K562 (cell line): ENCODE measurements around the gene TTLL10.

ENCODE experiments used
- ATF7 ChIP-seq: fragments of 450-650 bp; IDR thresholded peaks from 2 replicates; pipeline ENCODE4 v1.7.1; 2014; ENCODE audit warnings: mild to moderate bottlenecking, moderate library complexity
- EGR1 ChIP-seq: fragments of 450-650 bp; conservative IDR thresholded peaks from 2 replicates; pipeline ENCODE4 v1.6.1; 2017; ENCODE audit warnings: mild to moderate bottlenecking
- JUN ChIP-seq, 2 experiments: sonication (generic) in 1 of 2; formaldehyde crosslinking in 1 of 2; IDR thresholded peaks; 2 replicates each; pipeline versions ENCODE4 v1.6.1 to v1.8.0; 2012 to 2022; ENCODE audit warnings: borderline replicate concordance in 2 of 2, mild to moderate bottlenecking in 2 of 2, improper control_type of control experiment in 1 of 2, low read depth in 1 of 2, low read length in 1 of 2, missing genetic modification reagents in 1 of 2
- SNRNP70 ChIP-seq: fragments of 200-400 bp; formaldehyde crosslinking; optimal IDR thresholded peaks from 2 replicates; pipeline ENCODE3; 2017; ENCODE audit warnings: low read depth, low read length
- SREBF2 ChIP-seq: sonication (generic); formaldehyde crosslinking; IDR thresholded peaks from 2 replicates; pipeline ENCODE4 v1.4.0; 2020; ENCODE audit warnings: mild to moderate bottlenecking, missing genetic modification reagents
- TAF7 ChIP-seq: fragments of 450-650 bp; IDR thresholded peaks from 2 replicates; pipeline ENCODE4 v1.6.1; 2016; ENCODE audit warnings: missing genetic modification characterization, missing compliant biosample characterization
- TF ChIP-seq, protein P1 (sequence below), 3 experiments: IDR thresholded peaks in 2 of 3; conservative IDR thresholded peaks in 1 of 3; 2 replicates each; pipeline ENCODE4 v1.5.1; 2011 to 2012; ENCODE audit warnings: low read length in 3 of 3, mild to moderate bottlenecking in 3 of 3, control low read depth in 2 of 3, improper control_type of control experiment in 1 of 3, inconsistent platforms in 1 of 3, low read depth in 1 of 3, mixed read lengths in 1 of 3, moderate library complexity in 1 of 3; ENCODE audit not compliant: insufficient read depth in 2 of 3
- TF ChIP-seq, protein P2 (sequence below): fragments of 450-650 bp; IDR thresholded peaks from 2 replicates; pipeline ENCODE4 v1.6.1; 2016; ENCODE audit warnings: low read depth, mild to moderate bottlenecking, moderate library complexity
- TF ChIP-seq, protein P3 (sequence below): sonication (generic); formaldehyde crosslinking; IDR thresholded peaks from 2 replicates; pipeline ENCODE4 v1.8.1; 2023; ENCODE audit warnings: mild to moderate bottlenecking, missing genetic modification reagents

DNA sequence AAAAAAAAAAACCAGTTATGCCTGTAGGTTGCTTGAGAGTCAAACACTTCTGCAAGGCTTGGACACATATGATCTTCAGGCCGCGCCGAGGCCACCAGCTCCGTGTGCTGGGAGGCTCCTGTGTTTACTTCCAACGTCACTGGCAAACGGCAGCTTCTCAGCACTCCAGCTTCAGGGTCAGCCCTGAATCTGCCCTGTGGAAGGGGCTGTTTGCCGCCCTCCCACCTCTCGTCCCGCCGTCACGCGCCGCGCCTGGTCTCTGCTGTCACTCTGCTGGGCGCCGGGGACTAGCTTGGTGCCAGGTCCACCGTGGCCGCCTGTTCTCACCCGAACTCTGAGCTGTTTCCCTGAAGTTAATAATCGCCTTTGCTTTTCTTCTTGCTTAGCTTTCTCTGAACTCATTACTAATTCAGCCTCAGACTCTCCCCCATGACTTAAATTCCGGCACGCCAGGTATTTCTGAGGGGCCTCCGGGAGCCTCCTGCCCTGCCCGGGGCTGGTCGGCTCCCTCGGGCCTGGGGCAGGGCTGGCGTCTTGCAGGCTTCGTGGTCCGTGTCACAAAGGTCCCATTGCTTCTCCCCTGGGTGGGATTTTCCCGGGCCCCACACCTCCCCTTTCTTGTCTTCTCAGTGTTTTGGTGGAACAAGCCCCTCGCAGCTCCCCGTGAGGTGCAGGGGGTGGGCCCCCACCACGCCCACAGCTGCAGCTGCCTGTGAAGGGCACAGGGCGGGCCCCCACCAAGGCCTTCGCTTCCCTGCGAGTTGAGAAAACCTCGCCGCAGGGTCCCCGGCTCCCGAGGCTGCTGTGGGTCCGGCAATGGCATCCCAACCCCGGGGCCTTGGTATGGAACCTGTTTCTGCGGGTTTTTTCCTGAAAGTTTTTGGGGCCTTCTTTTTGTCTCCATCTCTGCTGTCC lies 43.2 kb upstream of the TTLL10 start:
- TF ChIP-seq JUN (IDR thresholded peaks at IDR 0.05; ENCODE audit: borderline replicate concordance, low read depth, low read length) = no peak
- TF ChIP-seq JUN (CRISPR knock-in tag; IDR thresholded peaks at IDR 0.05; ENCODE audit: borderline replicate concordance) = no peak
- TF ChIP-seq SREBF2 (CRISPR knock-in tag) = no peak
- no peak for TF ChIP-seq SNRNP70
- TF ChIP-seq, protein P1, sequence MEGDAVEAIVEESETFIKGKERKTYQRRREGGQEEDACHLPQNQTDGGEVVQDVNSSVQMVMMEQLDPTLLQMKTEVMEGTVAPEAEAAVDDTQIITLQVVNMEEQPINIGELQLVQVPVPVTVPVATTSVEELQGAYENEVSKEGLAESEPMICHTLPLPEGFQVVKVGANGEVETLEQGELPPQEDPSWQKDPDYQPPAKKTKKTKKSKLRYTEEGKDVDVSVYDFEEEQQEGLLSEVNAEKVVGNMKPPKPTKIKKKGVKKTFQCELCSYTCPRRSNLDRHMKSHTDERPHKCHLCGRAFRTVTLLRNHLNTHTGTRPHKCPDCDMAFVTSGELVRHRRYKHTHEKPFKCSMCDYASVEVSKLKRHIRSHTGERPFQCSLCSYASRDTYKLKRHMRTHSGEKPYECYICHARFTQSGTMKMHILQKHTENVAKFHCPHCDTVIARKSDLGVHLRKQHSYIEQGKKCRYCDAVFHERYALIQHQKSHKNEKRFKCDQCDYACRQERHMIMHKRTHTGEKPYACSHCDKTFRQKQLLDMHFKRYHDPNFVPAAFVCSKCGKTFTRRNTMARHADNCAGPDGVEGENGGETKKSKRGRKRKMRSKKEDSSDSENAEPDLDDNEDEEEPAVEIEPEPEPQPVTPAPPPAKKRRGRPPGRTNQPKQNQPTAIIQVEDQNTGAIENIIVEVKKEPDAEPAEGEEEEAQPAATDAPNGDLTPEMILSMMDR (IDR thresholded peaks at IDR 0.05 in 2 of 3, conservative IDR thresholded peaks at IDR 0.05 in 1 of 3; ENCODE audit: insufficient read depth in 2 of 3, low read depth in 1 of 3, low read length in 3 of 3) = no peak
- TF ChIP-seq EGR1 = no peak
- no peak for TF ChIP-seq ATF7
- TF ChIP-seq, protein P2, sequence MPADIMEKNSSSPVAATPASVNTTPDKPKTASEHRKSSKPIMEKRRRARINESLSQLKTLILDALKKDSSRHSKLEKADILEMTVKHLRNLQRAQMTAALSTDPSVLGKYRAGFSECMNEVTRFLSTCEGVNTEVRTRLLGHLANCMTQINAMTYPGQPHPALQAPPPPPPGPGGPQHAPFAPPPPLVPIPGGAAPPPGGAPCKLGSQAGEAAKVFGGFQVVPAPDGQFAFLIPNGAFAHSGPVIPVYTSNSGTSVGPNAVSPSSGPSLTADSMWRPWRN = no peak
- TF ChIP-seq, protein P3, sequence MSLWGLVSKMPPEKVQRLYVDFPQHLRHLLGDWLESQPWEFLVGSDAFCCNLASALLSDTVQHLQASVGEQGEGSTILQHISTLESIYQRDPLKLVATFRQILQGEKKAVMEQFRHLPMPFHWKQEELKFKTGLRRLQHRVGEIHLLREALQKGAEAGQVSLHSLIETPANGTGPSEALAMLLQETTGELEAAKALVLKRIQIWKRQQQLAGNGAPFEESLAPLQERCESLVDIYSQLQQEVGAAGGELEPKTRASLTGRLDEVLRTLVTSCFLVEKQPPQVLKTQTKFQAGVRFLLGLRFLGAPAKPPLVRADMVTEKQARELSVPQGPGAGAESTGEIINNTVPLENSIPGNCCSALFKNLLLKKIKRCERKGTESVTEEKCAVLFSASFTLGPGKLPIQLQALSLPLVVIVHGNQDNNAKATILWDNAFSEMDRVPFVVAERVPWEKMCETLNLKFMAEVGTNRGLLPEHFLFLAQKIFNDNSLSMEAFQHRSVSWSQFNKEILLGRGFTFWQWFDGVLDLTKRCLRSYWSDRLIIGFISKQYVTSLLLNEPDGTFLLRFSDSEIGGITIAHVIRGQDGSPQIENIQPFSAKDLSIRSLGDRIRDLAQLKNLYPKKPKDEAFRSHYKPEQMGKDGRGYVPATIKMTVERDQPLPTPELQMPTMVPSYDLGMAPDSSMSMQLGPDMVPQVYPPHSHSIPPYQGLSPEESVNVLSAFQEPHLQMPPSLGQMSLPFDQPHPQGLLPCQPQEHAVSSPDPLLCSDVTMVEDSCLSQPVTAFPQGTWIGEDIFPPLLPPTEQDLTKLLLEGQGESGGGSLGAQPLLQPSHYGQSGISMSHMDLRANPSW (CRISPR knock-in tag) = no peak
- no peak for TF ChIP-seq TAF7 (tag)
